GOT3 (cell line): Measurements from ENCODE around the gene NEDD4L.
"Not testable (repeated sequence)": the region's sequence is repeated elsewhere in the genome, so short reads cannot be mapped to it uniquely, and the experiment has no call there.

Experiments
- DNase-seq: peaks from one replicate; lab custom pipeline; 2025; ENCODE audit warnings: mixed read lengths; lab: John Stamatoyannopoulos, UW

Gene NEDD4L

DNA sequence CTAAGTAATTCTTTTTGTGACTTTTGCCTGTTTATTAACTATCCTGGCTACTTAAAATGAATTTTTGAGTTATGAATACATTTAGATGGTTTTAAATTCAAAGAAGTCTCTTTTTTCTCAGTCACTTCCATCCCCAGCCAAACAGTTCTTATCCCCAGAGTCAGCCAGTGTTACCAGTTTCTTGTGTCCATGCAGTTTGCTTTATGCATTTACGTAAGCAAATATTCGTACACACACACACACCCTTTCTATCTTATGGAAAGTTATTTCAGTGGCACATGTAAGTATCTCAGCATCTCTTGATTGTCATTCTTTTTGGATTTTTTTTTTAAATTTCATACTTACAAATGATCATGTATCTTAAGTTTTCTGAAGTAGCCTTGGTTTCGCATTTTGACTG lies 113.2 kb downstream of the NEDD4L start:
- no peak for DNase-seq

DNA sequence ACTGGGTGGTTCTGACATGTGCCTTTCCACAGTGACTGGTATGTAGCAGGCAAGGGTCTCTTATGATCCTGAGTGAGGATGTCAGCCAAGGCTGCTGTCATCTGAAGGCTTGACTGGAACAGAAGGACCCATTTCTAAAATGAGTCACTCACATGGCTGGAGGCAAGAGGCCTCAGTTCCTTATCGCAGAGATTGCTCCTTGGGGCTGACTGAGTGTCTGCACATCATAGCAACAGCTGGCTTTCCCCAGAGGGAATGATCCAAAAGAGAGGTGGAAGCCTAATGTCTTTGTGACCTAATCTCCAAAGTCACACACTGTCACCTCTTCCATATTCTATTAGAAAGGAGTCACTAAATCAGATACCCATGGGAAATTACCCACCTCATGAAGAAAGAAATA lies 114.0 kb downstream of the NEDD4L start:
- no peak for DNase-seq

DNA sequence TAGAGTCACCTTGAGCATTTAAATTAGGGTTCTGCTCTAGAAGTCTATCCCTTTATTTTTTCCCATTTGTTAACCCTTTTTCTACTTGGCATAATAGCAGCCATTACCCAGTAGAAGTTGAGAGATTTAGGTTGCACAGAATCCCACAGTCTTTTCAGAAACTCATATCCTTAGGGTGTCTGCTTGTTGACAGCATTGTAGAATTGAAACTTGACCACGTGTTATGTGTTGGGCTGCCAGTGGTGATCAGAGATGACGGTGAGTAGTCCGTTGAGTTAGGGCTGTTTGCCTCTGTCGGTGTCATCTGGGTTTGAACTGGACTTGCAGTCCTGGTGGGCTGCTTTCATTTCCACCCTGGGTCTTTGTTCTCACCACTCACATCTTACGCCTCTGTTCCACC lies 114.4 kb downstream of the NEDD4L start:
- no peak for DNase-seq

DNA sequence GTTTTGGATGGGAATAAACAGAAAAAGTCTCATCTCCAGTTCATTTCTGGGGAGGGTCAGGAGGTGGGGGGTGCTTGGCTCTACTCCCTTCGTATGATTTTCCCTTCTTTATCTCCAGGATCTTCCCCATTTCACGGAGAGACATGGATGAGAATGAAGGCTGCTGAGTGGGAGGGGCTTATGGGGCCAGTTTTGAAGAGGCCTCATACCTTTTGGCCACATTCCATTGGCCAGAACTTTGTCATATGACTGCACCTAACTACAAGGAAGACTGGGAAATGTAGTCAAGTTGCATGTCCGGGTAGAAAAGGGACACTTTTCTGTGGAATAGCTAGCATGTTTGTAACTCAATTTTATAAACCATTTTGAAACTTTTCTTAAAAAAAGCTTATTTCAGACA lies 117.6 kb downstream of the NEDD4L start:
- DNase-seq: no peak

DNA sequence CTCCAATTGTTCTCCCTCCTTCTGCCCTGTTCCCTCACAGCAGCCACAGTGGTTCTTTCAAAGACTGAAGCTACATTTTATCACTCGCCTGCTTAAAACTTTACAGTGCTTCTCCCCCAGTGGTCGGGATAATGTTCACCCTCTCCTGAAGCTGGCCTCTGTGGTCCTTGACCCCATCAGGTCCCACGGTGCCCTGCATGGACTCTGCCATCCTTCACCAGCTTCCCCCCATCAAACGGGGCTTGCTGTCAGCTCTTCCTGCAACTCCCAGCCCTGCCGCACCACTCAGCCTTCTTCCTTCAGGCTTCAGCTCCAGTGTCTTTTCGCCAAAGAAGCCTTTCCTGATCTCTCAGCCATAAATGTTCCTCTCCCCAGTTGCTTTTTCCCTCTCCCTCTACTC lies 118.1 kb downstream of the NEDD4L start:
- DNase-seq: no peak

DNA sequence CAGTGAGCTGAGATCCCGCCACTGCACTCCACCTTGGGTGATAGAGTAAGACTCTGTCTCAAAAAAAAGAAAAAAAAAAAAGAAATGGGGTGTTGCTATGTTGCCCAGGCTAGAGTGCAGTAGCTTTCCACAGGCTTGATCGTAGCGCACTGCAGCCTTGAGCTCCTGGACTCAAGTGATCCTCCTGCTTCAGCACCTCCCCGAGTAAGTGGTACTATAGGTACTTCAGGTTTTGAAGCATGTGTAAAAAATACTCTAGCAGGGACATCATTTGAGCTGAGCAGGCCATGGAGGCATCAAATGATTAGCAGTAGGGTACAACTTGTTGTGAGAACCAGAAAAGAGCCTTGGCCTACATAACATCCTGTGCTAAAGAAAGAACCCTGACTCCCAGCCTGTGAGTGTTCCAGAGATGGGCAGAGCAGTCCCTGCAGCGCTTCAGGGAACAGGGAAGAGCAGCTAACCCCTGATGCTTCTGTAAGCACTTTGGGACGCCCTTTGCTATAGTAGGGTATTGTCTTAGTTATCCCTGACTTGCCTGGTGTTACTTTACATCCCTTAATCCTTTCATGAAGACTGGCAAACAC lies 119.1 kb downstream of the NEDD4L start:
- DNase-seq: no peak

DNA sequence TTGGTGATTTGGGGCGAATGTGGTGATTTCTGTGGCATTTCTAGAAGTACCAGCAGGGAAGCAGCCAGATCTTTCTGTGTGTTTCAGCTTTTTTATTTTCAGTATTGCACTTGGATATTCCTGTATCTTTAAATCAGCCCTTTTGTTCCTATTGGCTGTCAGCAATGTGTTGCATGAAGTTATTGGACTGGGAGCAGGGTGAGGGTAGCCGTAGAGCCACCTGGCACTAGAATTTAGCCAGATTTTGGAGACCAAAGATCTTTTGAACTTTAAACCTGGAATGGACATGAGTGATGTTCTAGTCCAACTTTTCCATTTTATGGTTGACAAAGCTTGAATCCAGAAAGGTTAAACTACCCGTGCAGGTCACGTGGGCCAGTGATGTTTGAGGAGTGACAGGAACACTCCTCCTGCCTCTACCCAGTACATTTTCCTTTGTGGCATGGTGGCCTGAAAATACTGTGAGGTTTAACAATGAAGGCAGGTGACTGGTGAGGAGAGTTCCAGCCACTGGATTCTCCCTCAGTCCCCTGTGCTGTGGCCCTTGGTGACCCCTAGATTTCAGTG lies 122.3 kb downstream of the NEDD4L start:
- DNase-seq: no peak

DNA sequence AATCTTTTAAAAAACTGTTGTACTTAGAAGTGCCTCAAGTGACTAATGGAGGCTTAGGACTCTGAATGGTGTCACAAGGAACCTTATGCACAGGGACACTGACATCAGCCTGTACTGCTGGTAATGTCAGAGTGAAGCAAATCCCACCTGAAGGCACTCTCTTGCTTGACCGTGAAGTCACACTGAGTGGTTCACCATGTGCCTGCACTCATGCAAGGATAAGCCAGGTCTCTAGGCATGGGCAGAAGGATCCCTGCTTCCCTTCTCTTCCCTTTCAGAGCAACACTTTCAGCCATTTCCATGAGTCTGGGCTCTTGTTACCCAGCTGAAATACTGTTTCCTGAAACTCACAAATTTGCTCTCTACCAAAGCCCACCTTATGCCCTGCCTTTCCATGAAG lies 123.0 kb downstream of the NEDD4L start:
- no peak for DNase-seq

DNA sequence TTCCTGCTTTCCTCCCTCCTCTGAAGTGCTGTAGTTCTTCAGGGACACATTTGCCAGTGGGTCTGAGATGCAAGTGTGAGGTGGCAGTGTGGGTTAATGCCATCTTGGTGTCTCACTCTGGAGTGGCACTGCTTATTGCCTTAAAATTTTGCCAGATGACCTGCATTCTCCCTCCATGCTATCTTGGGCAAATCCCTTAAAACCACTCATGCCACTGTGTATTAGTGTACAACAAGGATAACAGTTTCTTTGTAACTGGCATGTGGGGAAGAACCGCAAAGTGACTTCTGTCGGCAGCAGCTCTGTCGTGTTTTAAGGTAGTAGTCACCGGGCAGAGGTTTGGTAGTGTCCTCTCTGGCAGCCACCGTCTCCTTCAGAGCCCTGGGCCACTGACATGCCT lies 124.2 kb downstream of the NEDD4L start:
- no peak for DNase-seq

DNA sequence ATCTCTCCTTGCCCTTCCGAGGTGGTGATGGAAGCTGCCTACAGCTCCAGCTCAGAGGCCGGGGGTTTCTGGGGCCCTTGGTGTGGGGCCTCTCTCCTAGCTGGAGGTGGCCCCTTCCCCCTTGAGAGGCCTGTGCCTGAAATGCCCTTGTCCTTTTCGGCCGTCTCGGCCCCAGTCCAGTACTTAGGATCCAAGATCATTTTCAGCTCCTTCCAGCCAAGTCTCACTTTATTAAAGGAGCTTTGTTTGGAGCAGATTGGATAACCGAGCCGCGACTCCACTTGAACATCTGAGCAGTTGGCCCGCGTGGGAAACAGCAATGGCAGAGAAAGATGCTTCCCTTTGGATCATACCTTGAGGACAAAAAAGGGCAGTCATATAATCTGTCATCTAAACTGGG lies 125.0 kb downstream of the NEDD4L start:
- no peak for DNase-seq

DNA sequence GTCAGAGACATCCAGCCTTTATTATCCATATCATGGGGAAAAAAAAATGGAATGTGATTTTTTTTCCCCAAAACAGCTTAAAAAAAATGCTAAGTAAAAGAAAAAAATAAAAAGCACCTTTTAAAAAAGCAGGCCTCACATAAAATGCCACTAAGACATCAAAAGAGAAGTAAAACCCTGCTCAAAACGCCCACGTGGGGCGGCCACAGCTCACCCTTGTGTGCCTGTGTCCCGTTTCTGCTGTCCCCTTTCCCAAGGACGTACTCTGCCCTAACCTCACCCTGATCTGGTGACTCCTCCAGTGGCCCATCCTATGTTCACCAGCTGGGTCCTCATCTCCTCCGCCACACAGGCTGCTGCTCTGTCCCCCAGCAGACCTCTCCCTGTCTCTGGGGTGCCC lies 125.4 kb downstream of the NEDD4L start:
- DNase-seq: no peak

DNA sequence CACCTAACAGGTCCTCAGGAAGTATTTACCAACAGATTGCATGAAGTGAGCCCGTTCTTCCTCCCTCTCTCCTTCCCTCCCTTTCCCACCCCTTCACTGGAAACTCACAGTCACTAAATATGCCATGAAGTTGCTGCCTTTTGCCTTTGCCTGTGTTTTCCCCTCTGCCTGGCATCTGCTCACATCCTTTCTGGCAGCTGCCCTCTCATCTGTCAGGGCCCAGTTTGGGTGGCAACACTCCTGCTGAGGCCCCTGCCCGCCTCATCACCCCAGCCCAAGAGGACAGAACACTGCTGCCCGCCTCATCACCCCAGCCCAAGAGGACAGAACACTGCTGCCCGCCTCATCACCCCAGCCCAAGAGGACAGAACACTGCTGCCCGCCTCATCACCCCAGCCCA lies 126.0 kb downstream of the NEDD4L start:
- DNase-seq: not testable (repeated sequence)

DNA sequence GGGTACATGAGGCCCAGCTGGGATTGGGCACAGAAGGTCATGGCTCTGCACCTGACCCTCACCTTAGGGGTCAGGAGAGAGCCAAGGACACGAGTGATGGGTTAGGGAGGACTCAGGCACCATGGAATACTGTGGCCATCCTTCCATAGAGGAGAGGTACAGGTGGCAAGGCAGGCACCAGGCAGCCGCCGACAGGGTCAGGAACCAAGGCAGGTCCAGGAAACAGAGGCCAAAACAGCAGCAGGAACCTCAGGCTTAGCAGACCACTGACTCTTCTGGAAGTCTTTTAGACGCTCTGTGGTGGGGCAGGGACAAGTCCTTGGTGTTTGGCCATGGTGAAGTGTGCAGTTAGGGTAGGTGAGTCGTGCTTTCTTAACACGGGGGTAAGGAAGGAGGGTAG lies 128.0 kb downstream of the NEDD4L start:
- no peak for DNase-seq

DNA sequence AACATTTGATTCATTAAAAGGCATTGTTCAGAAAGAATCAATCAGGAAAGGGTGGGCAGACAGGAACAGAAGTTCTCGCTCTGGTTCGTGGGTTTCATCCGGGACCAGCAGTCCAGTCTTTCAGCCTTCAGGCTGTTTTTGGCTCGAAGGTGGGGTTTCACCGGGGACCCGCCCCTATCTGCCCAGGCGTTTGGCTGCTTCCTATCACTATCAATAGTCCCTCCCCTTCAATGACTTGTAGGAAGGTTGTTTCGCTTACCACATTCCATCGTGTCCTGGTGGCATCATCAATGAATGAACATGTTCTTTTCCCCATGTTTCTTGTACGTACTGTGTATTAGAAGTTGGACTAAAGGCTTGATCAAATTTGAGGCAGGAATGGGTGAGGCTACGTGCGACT lies 130.3 kb downstream of the NEDD4L start:
- no peak for DNase-seq

DNA sequence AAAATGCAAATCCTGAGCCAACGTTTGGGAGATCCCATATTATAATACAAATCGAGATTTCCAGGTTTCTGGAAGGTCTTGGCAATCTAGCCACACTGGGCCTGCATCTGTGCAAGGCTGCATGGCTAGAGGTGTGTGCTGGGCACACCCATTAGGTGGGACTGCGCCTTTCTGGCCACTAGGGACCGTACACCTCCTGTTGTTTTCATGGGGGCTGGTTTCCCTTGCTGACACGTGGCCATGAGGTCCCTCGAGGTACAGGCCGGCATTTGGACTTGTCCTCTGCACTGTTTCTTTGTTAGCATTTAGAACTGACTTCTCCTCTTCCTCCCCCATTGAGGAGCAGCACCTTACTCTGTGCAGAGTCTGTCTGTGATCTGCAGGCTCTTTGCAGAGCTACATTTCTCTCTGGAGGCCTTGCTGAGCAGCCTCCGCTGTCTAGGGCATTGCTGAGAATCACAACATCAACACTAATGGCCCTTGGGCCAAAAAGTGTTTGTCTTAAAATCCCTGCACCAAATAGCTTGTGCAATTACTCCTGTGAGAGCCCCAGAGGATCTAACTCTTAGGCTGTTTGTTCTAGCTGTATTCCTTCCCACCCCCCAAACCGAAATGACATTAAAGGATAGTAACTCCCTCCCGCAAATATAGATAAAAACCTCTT lies 131.2 kb downstream of the NEDD4L start:
- DNase-seq: no peak

DNA sequence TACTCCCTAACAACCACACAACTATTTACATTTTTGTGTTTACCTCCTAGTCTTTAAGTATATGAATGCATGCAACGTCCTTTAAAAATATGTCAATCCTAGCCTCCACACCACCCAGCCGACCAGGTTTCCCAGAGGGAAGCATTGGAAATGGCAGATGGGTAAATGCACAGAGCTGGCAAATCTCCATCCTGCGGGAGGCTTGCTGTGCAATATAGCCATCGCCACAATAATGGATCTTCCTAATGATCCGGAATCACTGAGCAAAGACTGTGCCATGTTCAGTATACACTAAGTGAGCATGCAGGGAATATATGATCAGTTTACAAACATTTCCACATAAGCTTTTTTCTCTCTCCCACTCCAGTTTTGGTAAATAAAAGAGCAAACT lies 131.8 kb downstream of the NEDD4L start:
- DNase-seq: no peak

DNA sequence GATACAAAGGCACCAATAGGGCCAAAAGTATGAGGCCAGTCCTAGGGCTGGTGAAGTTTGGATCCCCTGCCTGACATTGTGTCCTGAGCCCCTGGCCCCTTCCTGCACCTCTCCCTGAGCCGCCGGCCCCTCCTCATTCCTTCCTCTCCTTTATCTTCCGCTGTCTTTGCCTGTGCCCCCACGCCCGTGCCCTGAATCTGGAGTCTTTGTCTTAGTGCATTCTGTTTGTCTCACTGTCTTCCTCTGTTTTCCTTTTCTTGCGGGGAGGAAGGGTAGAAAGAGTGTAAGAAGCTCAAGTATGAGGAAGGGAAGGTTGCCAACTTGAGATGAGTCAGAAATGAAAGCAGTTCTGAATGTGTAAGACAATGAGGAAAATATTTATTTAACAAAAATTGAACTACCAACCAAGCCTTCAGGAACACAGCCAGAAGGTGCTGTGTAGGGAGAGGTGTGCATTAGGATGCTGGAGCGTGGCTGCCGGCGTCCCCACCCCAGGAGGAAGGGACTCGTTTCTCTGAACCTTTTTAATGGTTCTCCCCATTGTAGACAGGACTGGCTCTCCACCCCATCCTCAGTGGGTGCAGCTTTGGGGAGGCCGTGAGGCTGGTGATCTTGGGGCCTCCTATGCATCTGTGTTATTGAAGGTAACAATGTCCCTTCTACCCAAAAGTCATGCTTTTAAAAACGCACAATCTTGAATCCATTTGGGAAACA lies 133.1 kb downstream of the NEDD4L start:
- no peak for DNase-seq

DNA sequence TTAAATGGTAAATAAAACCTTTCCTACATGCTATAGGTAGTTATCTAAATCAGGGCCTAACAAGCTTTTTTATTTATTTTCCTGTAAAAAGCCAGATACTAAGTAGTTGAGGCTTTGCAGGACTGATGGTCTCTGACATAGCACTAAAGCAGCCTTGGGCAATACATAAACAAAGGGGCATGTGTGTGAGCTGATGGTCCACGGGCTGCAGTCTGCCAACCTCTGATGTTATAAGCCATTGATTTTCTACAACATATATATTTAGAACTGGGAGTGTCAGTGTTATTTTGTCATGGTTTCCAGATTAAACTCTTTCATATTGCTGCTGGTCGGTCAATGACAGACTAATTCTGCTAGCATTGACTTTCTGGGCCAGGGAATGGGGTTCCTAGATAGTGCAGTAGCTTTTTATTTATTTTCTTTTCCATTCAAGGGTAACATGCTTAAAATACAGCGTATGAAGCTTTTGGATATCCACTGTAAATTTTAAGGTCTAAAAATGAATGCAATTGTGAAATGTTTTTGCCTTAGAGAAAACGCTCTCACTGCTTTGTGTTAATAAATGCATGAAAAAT lies 134.0 kb downstream of the NEDD4L start:
- no peak for DNase-seq

DNA sequence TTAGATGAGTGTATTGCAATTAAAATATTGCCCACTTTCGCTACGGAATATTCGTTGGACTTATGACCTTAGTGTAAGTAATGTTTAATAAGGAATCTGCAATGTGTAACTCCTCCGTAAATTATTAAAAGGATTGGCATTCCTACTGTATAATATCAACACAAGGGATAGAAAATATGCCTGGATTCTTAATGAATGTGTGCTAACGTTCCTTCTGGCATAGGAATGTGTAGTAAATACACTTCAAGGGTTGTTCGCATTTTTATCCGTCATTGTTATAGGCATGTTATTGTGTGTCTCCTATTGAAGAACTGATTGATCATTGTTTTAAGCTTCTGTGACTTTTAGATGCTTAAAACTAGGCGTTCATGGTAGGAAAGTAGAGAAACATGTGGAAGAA lies 134.5 kb downstream of the NEDD4L start:
- no peak for DNase-seq

DNA sequence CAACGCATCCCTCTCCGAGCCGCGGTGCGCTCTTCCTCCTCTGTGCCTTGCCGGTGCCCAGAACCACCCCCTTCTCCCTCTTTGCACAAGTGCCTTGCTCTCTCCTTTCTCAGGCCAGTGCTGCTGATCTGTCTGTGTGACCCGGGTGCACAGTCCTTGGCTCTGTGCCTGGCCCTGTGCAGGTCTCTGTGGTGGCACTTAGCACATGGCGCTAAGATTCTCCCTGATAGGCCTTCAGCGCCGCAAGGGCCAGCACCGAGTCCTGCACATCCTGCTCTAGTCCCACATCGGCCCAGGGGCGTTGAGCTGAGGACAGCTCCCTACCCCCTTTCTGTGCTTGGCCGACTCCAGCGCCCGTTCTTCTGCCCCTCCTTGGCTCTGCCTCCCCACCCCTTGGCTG lies 136.1 kb downstream of the NEDD4L start:
- no peak for DNase-seq

DNA sequence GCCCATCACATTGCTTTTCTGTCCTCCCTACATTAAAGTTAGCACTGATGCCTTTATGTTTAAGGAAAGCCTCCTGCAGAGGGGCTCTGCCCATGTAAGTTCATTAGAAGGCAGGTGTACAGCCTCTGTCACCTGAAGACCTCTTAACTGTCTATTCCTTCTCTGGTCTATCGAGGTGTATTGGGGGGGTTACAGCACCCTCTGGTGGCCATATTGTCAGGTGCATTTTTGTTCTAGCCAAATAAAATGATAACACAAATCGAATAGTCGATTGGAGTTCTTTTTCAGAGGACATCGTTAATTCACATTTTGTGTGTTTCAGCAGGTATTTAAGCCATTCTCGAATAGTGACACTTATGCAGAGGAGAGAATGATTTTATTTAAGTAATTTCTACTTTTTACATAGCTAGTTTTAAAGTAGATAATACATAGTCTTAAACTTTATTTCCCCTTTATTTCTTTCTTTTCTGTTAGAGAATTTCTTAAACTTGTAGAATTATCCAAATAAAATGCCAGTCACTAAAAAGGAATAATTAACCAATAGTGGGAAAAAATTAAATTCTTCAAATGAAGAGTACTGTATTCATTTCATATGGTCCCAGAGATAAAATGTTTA lies 136.8 kb downstream of the NEDD4L start:
- no peak for DNase-seq

DNA sequence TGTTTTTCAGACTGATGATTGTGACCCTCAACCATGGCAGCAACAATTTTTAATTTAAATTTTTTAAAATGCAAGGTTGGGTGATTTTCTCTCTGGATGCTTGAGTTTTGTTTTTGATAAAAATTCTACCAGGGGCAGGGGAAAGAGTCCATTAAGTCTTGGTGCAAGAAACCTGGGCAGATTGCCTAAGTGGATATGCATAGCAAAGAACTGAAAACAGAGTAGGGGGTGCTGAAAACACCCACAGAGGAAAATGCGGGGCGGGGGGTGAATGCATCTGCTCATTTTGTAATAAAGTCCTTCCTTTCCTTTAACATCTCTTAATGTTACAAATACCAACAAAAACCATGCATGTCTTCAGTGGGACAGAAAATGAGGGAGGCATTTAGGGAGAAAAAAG lies 138.0 kb downstream of the NEDD4L start:
- DNase-seq: no peak

DNA sequence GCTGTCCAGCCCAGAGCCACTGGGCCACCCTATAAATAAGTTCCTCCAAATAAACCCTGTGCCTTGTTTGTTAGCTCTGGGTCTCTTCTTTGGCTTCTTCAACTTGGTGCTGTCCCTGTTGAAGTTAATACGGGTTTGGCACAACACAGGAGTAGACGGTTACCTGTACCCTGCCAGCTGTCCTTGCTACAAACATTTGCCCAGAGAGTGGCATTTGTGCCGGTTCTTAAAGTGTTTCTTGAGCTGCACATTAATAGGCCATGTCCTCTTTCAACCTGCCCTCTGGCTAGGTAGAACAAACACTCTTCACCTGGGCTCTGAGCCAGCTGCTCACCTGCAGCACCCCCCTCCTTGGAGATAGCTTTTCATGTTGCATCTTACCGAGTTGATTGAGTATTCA lies 139.2 kb downstream of the NEDD4L start:
- no peak for DNase-seq
